Stomach (tissue), 9 donors: ENCODE data around the gene ATP9B. TPM values are rescaled to one million over a fixed set of nuclear protein-coding genes. Genes with fewer than 3 reads are reported as not detected.
A peak's percentile ranks its signal among the peaks of the same experiment; 100 is the strongest.

Experiments used
- DNase-seq, 2 donors: peaks; one replicate each; pipeline versions ENCODE4 v3.0.0 to v3.0.0-alpha.2; 2013 to 2019
- H3K27ac ChIP-seq, 5 donors: fragments of 200-600 bp in 4 of 5; sonication (generic) in 4 of 5; one replicate each; pipeline ENCODE4 v1.5.1; 2013 to 2019; ENCODE audit warnings: mild to moderate bottlenecking in 1 of 5, moderate library complexity in 1 of 5
- H3K27me3 ChIP-seq, 3 donors: fragments of 200-600 bp; sonication (generic); one replicate each; pipeline ENCODE4 v1.5.1; 2017 to 2019; ENCODE audit warnings: mixed run types in 1 of 3
- H3K36me3 ChIP-seq, 4 donors: fragments of 200-600 bp; sonication (generic); 1 replicate in 3 of 4; 2 replicates in 1 of 4; pipeline ENCODE4 v1.5.1; 2016 to 2019
- H3K4me1 ChIP-seq, 4 donors: fragments of 200-600 bp; sonication (generic); one replicate each; pipeline ENCODE4 v1.5.1; 2016 to 2019
- H3K4me3 ChIP-seq, 4 donors: fragments of 200-600 bp; sonication (generic) in 3 of 4; one replicate each; pipeline ENCODE4 v1.5.1; 2016 to 2019; ENCODE audit warnings: mild to moderate bottlenecking in 1 of 4
- H3K9me3 ChIP-seq, 4 donors: fragments of 200-600 bp; sonication (generic); one replicate each; pipeline ENCODE4 v1.5.1; 2016 to 2019
- EP300 ChIP-seq: sonication (generic); formaldehyde crosslinking; IDR thresholded peaks from one replicate; pipeline ENCODE4 v1.6.1; 2017; ENCODE audit warnings: antibody characterized with exemption
- POLR2A ChIP-seq, 4 donors: fragments of 450-650 bp; IDR thresholded peaks; one replicate each; pipeline ENCODE4 v1.6.1; 2016; ENCODE audit warnings: antibody characterized with exemption in 4 of 4, control low read depth in 2 of 4, mild to moderate bottlenecking in 1 of 4, moderate library complexity in 1 of 4
- POLR2AphosphoS5 ChIP-seq, 3 donors: sonication (generic); formaldehyde crosslinking; IDR thresholded peaks; one replicate each; pipeline ENCODE4 v1.6.1; 2016; ENCODE audit warnings: antibody characterized with exemption in 3 of 3
- WGBS, 5 donors: extraction: QIAGEN DNeasy Blood & Tissue Kit in 3 of 5; methylation state at CpG; one replicate each; pipeline versions ENCODE4 v1.1.5 to v1.1.7; 2013 to 2018; 5-methylcytosine and 5-hydroxymethylcytosine counted together
- intact Hi-C: fragments of 100-400 bp; cut with DNase I; formaldehyde crosslinking; loops from one replicate; pipeline ENCODE4 v1.15.1; 2023; ENCODE audit warnings: low total_unique reads
- polyA plus RNA-seq, 3 donors: library from polyadenylated mRNA; stranded (reverse); fragments of 200-250 nt; gene quantifications; one replicate each; pipeline ENCODE4 v1.2.3, GENCODE V29; 2013
- total RNA-seq, 5 donors: library from RNA; depleted of rRNA; stranded (reverse); fragments of >200 nt; gene quantifications; one replicate each; pipeline versions ENCODE4 v1.1.0 to v1.2.3, GENCODE V29; 2014 to 2016
- TF ChIP-seq, protein P1 (sequence below), 7 experiments: fragments of 450-650 bp in 4 of 7; fragments of 200-600 bp in 3 of 7; sonication (generic) in 3 of 7; IDR thresholded peaks; one replicate each; pipeline ENCODE4 v1.5.1; 2016 to 2019; ENCODE audit warnings: antibody characterized with exemption in 7 of 7, control low read depth in 2 of 7, mild to moderate bottlenecking in 1 of 7
- donor health status: healthy with polysubstance abuse.
- donor health status: Bipolar disorder and iron deficiency.
- donor health status: healthy.

Gene ATP9B
- total and polyA plus RNA-seq, 8 donors, result 10.6 to 128 (median 34.9) TPM

DNA sequence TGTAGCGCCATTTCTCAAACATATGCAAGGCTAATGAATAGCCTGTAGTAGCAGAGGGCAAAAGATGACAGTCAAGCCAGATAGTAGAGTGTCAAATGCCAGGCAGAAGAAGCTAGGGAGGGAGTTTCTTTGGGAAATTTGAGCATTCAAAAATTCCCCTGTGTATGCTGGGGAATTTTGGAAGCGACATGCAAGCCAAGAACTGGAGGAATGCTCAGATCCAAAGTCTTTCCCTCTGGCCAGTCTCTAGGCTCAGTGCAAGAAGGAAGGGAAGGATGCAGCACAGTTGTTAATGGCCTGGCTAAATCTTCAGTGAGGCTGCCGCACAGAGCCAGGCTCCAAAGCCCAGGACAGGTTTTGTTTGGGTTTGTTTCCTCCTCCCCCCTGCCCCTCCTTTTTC lies 59.9 kb downstream of the ATP9B start:
- peak in 1 of 2 donors; percentile 29 for DNase-seq
- 85 to 99% (median 93%) methylated on average over 3 of the region's 3 CpGs for WGBS, 5 donors
- Histone ChIP-seq H3K27ac (no peak overlapping the region), H3K4me3 (no peak overlapping the region), H3K27me3 (no peaks in the 10 kb centered on the region), H3K9me3 (no peaks in the 10 kb centered on the region), H3K36me3 (peaks cover 0 to 47% (median 40%) of the 10 kb centered on the region in 4 donors), H3K4me1 (no peaks in the 10 kb centered on the region)
- intact Hi-C loops, result no loop called here
- no peak for TF ChIP-seq POLR2AphosphoS5 (IDR thresholded peaks at IDR 0.05)

DNA sequence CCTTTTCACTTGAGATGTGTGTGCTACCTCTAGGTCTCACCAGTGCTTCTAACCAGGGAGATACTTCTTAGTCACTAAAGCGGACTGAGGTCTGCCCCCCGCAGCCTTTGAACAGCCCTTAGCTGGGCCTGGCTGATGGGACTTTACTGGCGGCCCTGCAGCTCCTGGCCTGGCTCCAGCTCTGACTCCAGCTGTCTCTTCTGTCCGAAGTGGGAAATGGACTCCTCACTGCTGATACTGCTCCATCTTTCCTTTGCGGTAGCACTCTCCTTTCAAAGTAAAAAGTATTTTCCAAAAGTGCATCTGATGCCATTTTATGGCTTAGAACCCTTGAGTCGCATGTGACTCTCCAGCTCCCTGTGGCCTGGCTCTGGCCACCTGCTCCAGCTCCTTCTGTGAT lies 64.5 kb downstream of the ATP9B start:
- H3K4me1 ChIP-seq, result no peaks in the 10 kb centered on the region
- no peak overlapping the region for H3K27ac ChIP-seq
- H3K36me3 ChIP-seq, result peaks cover 0 to 40% (median 28%) of the 10 kb centered on the region in 4 donors
- intact Hi-C loops, result no loop called here
- no peaks in the 10 kb centered on the region for H3K9me3 ChIP-seq
- no peaks in the 10 kb centered on the region for H3K27me3 ChIP-seq
- no peak for TF ChIP-seq EP300
- TF ChIP-seq, protein P1, sequence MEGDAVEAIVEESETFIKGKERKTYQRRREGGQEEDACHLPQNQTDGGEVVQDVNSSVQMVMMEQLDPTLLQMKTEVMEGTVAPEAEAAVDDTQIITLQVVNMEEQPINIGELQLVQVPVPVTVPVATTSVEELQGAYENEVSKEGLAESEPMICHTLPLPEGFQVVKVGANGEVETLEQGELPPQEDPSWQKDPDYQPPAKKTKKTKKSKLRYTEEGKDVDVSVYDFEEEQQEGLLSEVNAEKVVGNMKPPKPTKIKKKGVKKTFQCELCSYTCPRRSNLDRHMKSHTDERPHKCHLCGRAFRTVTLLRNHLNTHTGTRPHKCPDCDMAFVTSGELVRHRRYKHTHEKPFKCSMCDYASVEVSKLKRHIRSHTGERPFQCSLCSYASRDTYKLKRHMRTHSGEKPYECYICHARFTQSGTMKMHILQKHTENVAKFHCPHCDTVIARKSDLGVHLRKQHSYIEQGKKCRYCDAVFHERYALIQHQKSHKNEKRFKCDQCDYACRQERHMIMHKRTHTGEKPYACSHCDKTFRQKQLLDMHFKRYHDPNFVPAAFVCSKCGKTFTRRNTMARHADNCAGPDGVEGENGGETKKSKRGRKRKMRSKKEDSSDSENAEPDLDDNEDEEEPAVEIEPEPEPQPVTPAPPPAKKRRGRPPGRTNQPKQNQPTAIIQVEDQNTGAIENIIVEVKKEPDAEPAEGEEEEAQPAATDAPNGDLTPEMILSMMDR (IDR thresholded peaks at IDR 0.05), result no peak
- no peak for TF ChIP-seq POLR2AphosphoS5 (IDR thresholded peaks at IDR 0.05)
- no peak for TF ChIP-seq POLR2A (IDR thresholded peaks at IDR 0.05)
- peak in 1 of 2 donors; percentile 24 for DNase-seq
- WGBS, 5 donors, result 77 to 91% (median 85%) methylated on average over 6 of the region's 6 CpGs
- H3K4me3 ChIP-seq, result no peak overlapping the region

DNA sequence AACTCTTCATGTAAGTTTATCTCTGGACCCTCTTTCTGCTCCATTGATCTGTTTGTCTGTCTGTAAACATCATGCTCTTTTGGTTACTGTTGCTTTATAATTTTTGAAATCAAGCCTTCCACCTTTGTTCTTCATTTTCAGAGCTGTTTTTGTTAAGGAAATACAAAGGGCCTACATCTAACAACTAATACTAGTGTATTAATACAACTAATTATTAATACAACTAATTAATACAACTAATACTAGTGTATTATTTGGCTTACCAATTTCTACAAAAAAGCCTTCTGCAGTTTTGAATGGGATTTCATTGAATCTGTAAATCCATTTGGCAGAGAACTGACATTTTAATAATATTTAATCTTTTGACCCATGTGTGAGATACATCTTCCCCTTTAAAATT lies 66.7 kb downstream of the ATP9B start:
- peaks cover 0 to 27% (median 20%) of the 10 kb centered on the region in 4 donors for H3K36me3 ChIP-seq
- no peak for DNase-seq
- no peak overlapping the region for H3K27ac ChIP-seq
- TF ChIP-seq POLR2A (IDR thresholded peaks at IDR 0.05), result no peak
- no peak for TF ChIP-seq POLR2AphosphoS5 (IDR thresholded peaks at IDR 0.05)
- TF ChIP-seq, protein P1 (IDR thresholded peaks at IDR 0.05), result no peak
- no peak for TF ChIP-seq EP300
- H3K4me3 ChIP-seq, result no peak overlapping the region
- no peaks in the 10 kb centered on the region for H3K9me3 ChIP-seq
- H3K27me3 ChIP-seq, result no peaks in the 10 kb centered on the region
- no peaks in the 10 kb centered on the region for H3K4me1 ChIP-seq
- intact Hi-C loops, result no loop called here

DNA sequence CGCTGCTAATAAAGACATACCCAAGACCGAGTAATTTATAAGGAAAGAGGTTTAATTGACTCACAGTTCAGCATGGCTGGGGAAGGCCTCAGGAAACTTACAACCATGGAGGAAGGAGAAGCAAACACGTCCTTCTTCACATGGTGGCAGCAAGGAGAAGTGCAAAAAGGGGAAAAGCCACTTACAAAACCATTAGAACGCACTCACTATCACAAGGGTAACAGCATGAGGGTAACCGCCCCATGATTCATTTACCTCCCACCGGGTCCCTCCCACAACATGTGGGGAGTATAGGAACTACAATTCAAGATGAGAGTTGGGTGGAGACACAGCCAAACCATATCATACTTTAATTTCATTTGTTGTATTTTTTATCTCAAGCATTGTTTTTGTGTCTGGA lies 67.5 kb downstream of the ATP9B start:
- intact Hi-C loops, result no loop called here
- TF ChIP-seq EP300 (no peak), POLR2AphosphoS5 (IDR thresholded peaks at IDR 0.05) (no peak), POLR2A (IDR thresholded peaks at IDR 0.05) (no peak)
- TF ChIP-seq, protein P1 (IDR thresholded peaks at IDR 0.05), result no peak
- H3K27me3 ChIP-seq, result no peaks in the 10 kb centered on the region
- no peaks in the 10 kb centered on the region for H3K9me3 ChIP-seq
- no peak overlapping the region for H3K4me3 ChIP-seq
- no peaks in the 10 kb centered on the region for H3K4me1 ChIP-seq
- no peak for DNase-seq
- H3K36me3 ChIP-seq, result peaks cover 0 to 26% (median 20%) of the 10 kb centered on the region in 4 donors
- WGBS, 5 donors, result 92 to 97% (median 94%) methylated on average over 6 of the region's 6 CpGs
- no peak overlapping the region for H3K27ac ChIP-seq

DNA sequence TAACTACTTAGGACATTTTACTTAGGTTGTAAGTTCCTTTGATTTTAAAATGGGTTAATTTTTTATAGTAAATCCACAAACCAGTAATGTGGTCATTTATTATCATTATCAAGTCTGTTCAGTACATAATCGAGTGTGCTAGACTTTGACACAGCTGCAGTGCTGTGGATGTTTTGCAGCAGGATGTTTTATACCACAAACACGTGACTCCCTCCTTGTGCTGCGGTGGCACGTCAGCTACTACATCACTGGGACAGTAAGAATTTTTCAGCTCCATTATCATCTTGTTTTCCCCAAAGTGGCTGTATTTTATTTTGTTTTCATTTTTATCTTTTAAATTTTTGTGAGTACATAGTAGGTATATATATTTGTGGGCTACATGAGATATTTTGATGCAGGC lies 70.0 kb downstream of the ATP9B start:
- H3K4me1 ChIP-seq, result no peaks in the 10 kb centered on the region
- no peaks in the 10 kb centered on the region for H3K9me3 ChIP-seq
- peaks cover 0 to 17% (median 16%) of the 10 kb centered on the region in 4 donors for H3K36me3 ChIP-seq
- intact Hi-C loops, result no loop called here
- peak in 1 of 2 donors; percentile 21 for DNase-seq
- H3K27ac ChIP-seq, result no peak overlapping the region
- H3K4me3 ChIP-seq, result no peak overlapping the region
- TF ChIP-seq EP300 (no peak), POLR2A (IDR thresholded peaks at IDR 0.05) (no peak), POLR2AphosphoS5 (IDR thresholded peaks at IDR 0.05) (no peak)
- TF ChIP-seq, protein P1 (IDR thresholded peaks at IDR 0.05), result no peak
- 77 to 88% (median 80%) methylated on average over 4 of the region's 4 CpGs for WGBS, 5 donors
- H3K27me3 ChIP-seq, result no peaks in the 10 kb centered on the region
